Measurements from ENCODE around the gene ADSL. TPM values are rescaled to one million over a fixed set of nuclear protein-coding genes. Genes with fewer than 3 reads are reported as not detected.
A peak's percentile ranks its signal among the peaks of the same experiment; 100 is the strongest.

The ADSL gene
- total and polyA plus RNA-seq, 9 of the 15 experiments (the other 6 are each of a cell fraction or from before 2014, with no cell fraction given) = 112 to 322 (median 146) TPM

DNA sequence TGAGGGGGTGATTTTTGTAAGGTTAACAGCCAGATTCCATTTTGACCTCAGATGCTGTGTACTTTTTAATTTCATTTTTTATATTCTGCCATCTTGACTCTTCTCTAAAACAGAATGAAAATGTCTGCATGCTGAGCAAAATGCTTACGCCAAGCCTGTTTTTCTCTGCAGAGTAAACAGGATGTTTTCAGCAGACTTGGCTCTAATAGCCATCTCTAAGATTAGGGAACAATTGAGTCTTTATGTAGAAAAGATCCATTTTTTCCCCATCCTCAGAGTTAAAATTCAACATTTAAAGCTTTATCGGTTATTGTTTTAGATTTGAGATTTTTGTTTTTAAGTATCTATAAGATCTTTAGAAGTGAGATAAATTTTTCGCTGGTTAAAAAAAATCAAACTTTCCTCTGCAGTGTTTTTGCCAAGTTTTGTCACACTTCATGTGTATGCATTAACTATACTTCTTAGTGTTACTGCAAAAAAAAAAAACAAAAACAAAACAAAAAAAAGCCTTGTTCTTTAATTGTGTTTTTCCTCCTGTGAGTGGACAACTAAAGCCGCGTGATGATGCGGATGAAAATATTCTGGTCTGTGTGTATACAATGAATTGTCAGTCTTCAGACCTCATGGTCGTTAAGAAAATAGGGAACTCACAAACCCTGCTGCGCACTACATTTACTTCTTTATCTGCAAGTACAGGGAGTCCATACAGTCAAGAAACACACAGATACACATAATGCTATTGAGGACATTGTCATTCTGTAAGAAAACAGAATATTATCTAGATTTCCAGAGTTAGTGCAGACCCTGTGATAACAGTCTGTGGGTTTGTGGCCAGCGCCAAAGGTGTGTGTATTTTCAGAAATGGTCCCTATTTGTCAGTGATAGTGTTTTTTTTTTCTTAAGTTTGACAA is 17.5 kb upstream of the ADSL start (continued):
- TF ChIP-seq ZNF551 (CRISPR knock-in tag; IDR thresholded peaks at IDR 0.05) = no peak
- TF ChIP-seq, protein P1, sequence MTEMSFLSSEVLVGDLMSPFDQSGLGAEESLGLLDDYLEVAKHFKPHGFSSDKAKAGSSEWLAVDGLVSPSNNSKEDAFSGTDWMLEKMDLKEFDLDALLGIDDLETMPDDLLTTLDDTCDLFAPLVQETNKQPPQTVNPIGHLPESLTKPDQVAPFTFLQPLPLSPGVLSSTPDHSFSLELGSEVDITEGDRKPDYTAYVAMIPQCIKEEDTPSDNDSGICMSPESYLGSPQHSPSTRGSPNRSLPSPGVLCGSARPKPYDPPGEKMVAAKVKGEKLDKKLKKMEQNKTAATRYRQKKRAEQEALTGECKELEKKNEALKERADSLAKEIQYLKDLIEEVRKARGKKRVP (CRISPR knock-in tag; IDR thresholded peaks at IDR 0.05) = 0 out of 2 replicates have a peak, but pooled peaks have one; percentile 43
- TF ChIP-seq ZNF76 (CRISPR knock-in tag; IDR thresholded peaks at IDR 0.05; ENCODE audit: borderline replicate concordance) = no peak
- TF ChIP-seq SP2 (IDR thresholded peaks at IDR 0.05; ENCODE audit: extremely low read depth, low read depth, low read length, poor library complexity, severe bottlenecking) = no peak
- TF ChIP-seq MBD2 (IDR thresholded peaks at IDR 0.05; ENCODE audit: borderline replicate concordance, low read depth) = peak; percentile 38; the same call in 1 of the 2 replicates
- TF ChIP-seq SRF (CRISPR knock-in tag; IDR thresholded peaks at IDR 0.05) = no peak
- TF ChIP-seq MCM7 (IDR thresholded peaks at IDR 0.05) = no peak
- no peak for TF ChIP-seq KLF6 (CRISPR knock-in tag; IDR thresholded peaks at IDR 0.05; ENCODE audit: borderline replicate concordance)
- peak; percentile 76; the same call in 1 of the 2 replicates for TF ChIP-seq ZNF384 (IDR thresholded peaks at IDR 0.05; ENCODE audit: low read depth, low read length)
- no peak for TF ChIP-seq ASH1L (IDR thresholded peaks at IDR 0.05; ENCODE audit: borderline replicate concordance, low read depth, partially characterized antibody)
- TF ChIP-seq KAT7 (CRISPR knock-in tag; IDR thresholded peaks at IDR 0.05; ENCODE audit: borderline replicate concordance) = no peak
- TF ChIP-seq, protein P2, sequence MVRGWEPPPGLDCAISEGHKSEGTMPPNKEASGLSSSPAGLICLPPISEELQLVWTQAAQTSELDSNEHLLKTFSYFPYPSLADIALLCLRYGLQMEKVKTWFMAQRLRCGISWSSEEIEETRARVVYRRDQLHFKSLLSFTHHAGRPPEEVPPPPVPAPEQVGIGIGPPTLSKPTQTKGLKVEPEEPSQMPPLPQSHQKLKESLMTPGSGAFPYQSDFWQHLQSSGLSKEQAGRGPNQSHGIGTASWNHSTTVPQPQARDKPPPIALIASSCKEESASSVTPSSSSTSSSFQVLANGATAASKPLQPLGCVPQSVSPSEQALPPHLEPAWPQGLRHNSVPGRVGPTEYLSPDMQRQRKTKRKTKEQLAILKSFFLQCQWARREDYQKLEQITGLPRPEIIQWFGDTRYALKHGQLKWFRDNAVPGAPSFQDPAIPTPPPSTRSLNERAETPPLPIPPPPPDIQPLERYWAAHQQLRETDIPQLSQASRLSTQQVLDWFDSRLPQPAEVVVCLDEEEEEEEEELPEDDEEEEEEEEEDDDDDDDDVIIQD (CRISPR knock-in tag; IDR thresholded peaks at IDR 0.05) = no peak
- TF ChIP-seq, protein P3, sequence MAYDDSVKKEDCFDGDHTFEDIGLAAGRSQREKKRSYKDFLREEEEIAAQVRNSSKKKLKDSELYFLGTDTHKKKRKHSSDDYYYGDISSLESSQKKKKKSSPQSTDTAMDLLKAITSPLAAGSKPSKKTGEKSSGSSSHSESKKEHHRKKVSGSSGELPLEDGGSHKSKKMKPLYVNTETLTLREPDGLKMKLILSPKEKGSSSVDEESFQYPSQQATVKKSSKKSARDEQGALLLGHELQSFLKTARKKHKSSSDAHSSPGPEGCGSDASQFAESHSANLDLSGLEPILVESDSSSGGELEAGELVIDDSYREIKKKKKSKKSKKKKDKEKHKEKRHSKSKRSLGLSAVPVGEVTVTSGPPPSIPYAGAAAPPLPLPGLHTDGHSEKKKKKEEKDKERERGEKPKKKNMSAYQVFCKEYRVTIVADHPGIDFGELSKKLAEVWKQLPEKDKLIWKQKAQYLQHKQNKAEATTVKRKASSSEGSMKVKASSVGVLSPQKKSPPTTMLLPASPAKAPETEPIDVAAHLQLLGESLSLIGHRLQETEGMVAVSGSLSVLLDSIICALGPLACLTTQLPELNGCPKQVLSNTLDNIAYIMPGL (CRISPR knock-in tag; IDR thresholded peaks at IDR 0.05) = no peak
- no peak for TF ChIP-seq PHF21A (IDR thresholded peaks at IDR 0.05; ENCODE audit: borderline replicate concordance, low read depth)
- TF ChIP-seq ZFX (CRISPR knock-in tag; IDR thresholded peaks at IDR 0.05) = no peak
- TF ChIP-seq SAFB2 (IDR thresholded peaks at IDR 0.05; ENCODE audit: borderline replicate concordance, low read depth, low read length, severe bottlenecking) = no peak
- TF ChIP-seq BCOR (IDR thresholded peaks at IDR 0.05) = peak; percentile 77
- TF ChIP-seq, protein P4, sequence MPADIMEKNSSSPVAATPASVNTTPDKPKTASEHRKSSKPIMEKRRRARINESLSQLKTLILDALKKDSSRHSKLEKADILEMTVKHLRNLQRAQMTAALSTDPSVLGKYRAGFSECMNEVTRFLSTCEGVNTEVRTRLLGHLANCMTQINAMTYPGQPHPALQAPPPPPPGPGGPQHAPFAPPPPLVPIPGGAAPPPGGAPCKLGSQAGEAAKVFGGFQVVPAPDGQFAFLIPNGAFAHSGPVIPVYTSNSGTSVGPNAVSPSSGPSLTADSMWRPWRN (IDR thresholded peaks at IDR 0.05; ENCODE audit: low read depth) = peak; percentile 93
- peak; percentile 96 for TF ChIP-seq FOXM1 (IDR thresholded peaks at IDR 0.05; ENCODE audit: low read depth)
- no peak for TF ChIP-seq FOXM1 (CRISPR knock-in tag; IDR thresholded peaks at IDR 0.05; ENCODE audit: low read depth)
- TF ChIP-seq, protein P5, sequence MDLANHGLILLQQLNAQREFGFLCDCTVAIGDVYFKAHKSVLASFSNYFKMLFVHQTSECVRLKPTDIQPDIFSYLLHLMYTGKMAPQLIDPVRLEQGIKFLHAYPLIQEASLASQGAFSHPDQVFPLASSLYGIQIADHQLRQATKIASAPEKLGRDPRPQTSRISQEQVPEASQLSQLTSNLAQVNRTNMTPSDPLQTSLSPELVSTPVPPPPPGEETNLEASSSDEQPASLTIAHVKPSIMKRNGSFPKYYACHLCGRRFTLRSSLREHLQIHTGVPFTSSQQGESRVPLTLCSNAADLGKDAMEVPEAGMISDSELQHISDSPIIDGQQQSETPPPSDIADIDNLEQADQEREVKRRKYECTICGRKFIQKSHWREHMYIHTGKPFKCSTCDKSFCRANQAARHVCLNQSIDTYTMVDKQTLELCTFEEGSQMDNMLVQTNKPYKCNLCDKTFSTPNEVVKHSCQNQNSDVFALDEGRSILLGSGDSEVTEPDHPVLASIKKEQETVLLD (IDR thresholded peaks at IDR 0.05) = no peak

Measured in K562 (cell line).